Urinary bladder (tissue), 4 donors: ENCODE results near the gene AATK. TPM values are rescaled to one million over a fixed set of nuclear protein-coding genes. Genes with fewer than 3 reads are reported as not detected.

Experiments
- DNase-seq: peaks from one replicate; pipeline ENCODE4 v3.0.0-alpha.2; 2015; ENCODE audit errors: extremely low spot score
- H3K27ac ChIP-seq: one replicate; pipeline ENCODE4 v1.5.1; 2013; ENCODE audit warnings: low read depth, mild to moderate bottlenecking, moderate library complexity
- H3K36me3 ChIP-seq: one replicate; pipeline ENCODE4 v1.6.1; 2013; ENCODE audit warnings: mild to moderate bottlenecking, moderate library complexity; ENCODE audit not compliant: insufficient read depth
- H3K4me1 ChIP-seq: one replicate; pipeline ENCODE4 v1.6.1; 2013; ENCODE audit warnings: mild to moderate bottlenecking, moderate library complexity; ENCODE audit not compliant: insufficient read depth
- H3K4me3 ChIP-seq: one replicate; pipeline ENCODE4 v1.5.1; 2013; ENCODE audit warnings: low read depth, low read length
- WGBS: extraction: QIAGEN DNeasy Blood & Tissue Kit; methylation state at CpG from one replicate; pipeline ENCODE4 v1.1.7; 2013; 5-methylcytosine and 5-hydroxymethylcytosine counted together
- polyA plus RNA-seq: library from polyadenylated mRNA; stranded (reverse); fragments of 200-250 nt; gene quantifications from one replicate; pipeline ENCODE4 v1.2.3, GENCODE V29; 2013
- total RNA-seq: library from RNA; depleted of rRNA; stranded (reverse); fragments of >200 nt; gene quantifications from one replicate; pipeline ENCODE4 v1.2.3, GENCODE V29; 2014
- donor health status: healthy with polysubstance abuse.
- donor health status: healthy.

AATK gene
- total and polyA plus RNA-seq, 2 donors, result 7.6 to 9.2 TPM

DNA sequence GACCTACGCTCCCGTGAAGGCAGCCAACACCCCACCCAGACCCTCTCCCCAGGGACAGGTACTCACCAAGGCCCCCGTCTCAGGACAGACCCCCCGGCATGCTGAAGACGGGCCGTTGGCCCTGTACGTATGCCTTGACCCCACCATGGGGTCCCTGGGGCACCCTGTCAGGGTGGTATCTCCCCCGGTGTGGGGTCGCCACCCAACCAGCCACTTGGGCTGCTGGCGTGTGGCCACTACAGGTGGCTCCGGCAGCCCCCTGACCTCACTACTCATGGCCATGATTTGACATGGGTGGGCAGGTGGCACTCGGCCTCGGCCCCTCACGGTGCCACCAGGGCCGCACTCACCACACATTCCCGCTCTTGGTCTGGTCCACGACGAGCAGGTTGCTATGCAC is 41.6 kb downstream of the AATK start:
- WGBS, result 92% methylated on average over 18 of the region's 18 CpGs
- Histone ChIP-seq H3K4me1 (no peaks in the 10 kb centered on the region), H3K4me3 (no peak overlapping the region), H3K36me3 (no peaks in the 10 kb centered on the region), H3K27ac (no peak overlapping the region)
- DNase-seq, result no peak

DNA sequence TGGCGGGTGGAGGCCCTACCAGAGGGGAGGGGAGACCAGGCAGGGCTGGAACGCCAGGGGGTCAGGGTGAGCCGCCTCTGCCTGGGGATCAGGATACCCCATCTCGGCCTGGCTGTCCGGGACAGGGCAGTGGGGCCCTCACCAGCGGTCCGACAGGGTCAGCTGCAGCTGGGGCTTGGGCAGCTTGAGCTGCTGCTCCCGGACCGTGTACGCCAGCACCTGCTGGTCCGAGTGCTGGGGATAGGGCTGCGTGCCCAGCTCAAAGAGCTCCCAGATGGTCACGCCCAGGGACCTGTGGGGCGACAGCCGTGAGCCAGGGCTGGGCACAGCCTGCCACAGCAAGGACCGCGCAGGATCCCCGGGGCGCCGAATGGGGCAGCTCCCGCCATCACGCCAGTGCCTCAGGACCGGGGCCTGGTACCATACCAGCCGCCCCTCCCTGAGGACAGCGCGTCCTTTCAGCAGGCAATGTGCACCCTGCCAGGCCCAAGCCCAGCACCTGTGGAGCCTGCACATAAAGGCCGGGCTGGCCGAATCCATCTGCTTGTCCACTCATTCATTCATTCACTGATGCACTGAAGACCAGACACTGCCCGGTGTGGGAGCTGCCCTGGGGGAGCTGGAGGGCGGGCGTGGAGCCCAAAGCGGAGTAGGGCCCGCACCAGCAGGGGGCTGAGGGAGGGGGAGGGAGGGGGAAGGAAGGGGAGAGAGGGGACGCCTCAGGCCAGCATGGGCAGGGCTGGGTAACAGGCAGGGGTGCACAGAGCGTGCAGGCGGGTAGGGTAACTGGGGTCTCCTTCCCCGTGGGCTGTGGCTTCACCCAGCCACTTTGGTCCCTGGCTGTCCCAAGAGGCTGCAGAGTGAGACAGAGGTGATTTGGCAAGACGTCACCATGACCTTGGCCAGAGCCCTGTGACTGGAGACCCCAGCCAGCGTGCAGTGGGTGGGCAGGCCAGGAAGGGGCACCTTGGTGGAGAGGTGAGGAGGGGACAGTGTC is 42.7 kb downstream of the AATK start:
- Histone ChIP-seq H3K4me1 (no peaks in the 10 kb centered on the region), H3K27ac (no peak overlapping the region), H3K36me3 (no peaks in the 10 kb centered on the region), H3K4me3 (no peak overlapping the region)
- 88% methylated on average over 39 of the region's 39 CpGs for WGBS
- DNase-seq, result no peak

DNA sequence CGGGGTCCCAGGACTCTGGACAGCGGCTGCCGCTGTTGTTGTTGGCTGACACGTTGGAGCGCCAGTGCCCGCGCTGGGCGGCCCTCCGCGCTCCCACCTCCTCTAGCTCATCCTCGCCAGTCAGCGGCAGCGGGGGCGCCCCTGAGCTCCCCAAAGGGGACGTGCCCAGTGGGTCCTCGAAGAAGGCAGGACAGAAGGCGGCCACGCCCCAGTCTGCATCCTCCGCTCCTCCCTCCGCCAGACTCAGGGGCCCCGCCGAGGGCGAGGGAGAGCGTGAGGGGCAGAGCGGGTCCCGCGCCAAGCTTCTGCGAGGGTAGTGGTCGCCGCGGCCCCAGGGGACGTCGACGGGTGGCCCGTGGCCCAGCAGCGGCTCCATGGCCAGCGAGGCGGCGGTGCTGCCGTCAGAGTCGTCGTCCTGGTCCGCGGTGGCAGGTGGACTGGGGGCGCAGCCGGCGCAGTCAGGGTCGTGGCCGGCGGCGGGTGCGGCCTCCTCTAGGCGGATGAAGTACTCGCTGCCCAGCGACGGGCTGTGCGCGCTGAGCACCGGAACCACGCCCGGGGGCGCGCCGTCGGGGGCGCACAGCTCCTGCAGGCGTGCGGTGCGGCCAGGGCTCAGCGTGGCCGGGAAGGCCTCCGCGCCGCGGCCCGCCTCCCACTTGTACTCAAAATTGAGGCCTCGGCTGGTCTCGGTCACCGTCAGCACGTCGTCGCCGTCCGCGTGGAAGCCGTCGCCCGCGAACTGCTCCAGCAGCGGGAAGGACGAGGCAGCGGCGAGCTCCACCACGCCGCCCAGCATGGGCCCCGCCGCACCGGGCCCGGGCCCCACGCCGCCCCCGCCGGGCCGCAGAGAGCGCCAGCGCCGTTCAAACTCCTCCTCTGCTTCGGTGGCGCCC is 43.9 kb downstream of the AATK start:
- no peaks in the 10 kb centered on the region for H3K4me1 ChIP-seq
- no peak overlapping the region for H3K27ac ChIP-seq
- no peak for DNase-seq
- no peaks in the 10 kb centered on the region for H3K36me3 ChIP-seq
- H3K4me3 ChIP-seq, result no peak overlapping the region
- 37% methylated on average over 109 of the region's 109 CpGs for WGBS

DNA sequence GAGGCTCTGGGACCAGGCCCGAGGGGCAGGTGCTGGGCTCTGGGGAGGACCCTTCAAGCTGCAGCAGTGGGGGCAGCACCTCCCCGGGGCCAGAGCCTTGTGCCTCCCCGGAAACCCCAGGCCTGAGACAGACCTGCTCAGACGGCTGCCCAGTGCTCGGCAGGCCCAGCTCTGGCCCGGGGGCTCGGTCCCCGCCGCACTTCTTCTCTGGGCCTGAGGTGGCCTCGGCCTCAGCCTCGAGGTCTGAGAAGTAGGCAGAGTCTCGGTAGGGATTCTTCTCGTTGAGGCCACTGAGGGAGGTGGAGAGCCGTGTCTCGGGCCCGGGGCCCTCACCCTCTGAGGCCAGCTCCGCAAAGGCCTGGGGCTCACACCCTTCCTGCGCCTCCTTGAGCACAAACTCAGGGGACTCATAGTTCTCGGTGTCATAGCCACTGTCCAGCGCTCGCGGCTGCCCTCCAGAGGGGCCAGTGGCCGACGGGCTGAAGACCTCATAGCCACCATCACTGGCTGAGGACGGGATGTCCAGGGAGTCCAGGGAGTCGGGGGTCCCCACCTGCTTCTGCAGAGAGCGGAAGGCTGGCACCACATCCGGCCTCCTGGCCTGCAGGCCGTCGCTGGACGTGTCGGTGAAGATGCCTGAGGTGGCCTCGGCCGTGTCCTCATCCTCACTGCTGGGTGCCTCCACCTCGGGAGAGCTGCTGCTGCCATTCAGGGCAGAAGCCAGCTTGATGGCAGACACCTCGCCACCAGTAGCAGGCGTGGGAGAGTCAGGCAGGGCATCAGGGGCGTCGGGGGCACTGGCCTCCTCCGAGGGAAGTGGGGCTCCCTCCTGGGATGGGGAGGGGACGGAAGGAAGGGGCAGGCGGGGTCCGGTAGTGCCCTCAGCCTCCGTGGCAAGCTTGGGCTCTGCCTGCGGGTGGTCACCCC is 45.1 kb downstream of the AATK start:
- Histone ChIP-seq H3K27ac (no peak overlapping the region), H3K36me3 (no peaks in the 10 kb centered on the region), H3K4me3 (no peak overlapping the region), H3K4me1 (no peaks in the 10 kb centered on the region)
- 79% methylated on average over 45 of the region's 45 CpGs for WGBS
- no peak for DNase-seq

DNA sequence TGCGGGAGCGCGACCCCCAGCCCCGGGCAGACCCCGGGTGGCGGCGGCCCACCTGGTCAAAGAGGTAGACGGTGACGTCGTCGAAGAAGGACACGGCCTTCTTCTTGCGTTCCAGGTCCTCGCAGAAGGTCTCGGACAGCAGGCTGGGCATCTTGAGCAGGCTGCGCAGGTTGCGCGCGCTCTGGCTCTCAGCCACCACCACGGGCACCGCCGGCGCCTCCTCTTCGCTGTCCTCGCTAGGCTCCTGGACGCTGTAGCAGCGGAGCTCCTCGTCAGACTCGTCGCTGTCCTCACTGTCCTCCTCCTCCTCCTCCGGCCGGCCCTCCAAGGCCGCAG is 45.9 kb downstream of the AATK start:
- H3K27ac ChIP-seq, result no peak overlapping the region
- H3K4me3 ChIP-seq, result no peak overlapping the region
- 74% methylated on average over 33 of the region's 33 CpGs for WGBS
- no peaks in the 10 kb centered on the region for H3K4me1 ChIP-seq
- no peaks in the 10 kb centered on the region for H3K36me3 ChIP-seq
- no peak for DNase-seq

DNA sequence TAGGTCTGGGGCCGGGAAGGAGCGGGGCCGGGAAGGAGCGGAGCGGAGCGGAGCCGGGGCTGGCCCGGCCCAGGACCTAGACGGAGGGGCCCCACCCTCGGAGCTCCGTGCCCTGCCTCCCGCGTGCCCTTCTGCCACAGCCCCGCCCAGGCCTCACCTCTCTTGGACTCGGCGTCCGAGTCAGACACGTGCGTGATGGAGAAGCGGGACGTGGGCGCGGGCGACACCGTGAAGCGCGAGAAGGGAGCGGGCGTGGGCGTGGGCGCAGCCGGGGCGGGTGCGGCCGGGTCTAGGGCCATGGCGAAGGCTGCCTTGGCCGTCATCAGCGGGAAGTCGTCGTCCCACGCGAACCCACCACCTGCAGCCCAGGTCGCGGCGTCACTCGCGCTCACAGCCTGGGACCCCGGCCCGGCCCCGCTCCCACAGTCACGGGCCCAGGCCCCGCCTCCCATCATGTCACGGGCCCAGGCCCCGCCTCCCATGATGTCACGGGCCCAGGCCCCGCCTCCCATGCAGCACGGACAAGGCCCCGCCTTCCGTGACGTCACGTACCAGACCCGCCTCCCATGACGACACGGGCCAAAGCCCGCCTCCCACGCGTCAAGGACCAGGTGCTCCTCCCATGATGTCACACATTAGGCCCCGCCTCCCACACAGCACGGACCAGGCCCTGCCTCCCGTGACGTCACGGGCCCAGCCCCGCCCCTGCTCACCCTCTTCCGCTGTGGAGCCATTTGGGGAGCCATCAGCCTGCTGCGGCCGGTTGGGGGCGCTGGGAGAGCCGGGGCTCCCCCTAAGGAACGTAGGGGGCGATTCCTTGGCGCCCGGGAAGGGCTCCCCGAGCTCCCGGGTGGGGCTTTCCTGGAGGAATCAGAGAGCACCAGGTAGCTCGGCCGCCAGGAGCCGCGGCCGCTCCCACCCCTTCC is 46.5 kb downstream of the AATK start:
- H3K27ac ChIP-seq, result no peak overlapping the region
- H3K4me3 ChIP-seq, result peak overlapping the region; percentile 6
- WGBS, result 18% methylated on average over 89 of the region's 89 CpGs
- peak; percentile 62 for DNase-seq
- H3K36me3 ChIP-seq, result no peaks in the 10 kb centered on the region
- no peaks in the 10 kb centered on the region for H3K4me1 ChIP-seq

DNA sequence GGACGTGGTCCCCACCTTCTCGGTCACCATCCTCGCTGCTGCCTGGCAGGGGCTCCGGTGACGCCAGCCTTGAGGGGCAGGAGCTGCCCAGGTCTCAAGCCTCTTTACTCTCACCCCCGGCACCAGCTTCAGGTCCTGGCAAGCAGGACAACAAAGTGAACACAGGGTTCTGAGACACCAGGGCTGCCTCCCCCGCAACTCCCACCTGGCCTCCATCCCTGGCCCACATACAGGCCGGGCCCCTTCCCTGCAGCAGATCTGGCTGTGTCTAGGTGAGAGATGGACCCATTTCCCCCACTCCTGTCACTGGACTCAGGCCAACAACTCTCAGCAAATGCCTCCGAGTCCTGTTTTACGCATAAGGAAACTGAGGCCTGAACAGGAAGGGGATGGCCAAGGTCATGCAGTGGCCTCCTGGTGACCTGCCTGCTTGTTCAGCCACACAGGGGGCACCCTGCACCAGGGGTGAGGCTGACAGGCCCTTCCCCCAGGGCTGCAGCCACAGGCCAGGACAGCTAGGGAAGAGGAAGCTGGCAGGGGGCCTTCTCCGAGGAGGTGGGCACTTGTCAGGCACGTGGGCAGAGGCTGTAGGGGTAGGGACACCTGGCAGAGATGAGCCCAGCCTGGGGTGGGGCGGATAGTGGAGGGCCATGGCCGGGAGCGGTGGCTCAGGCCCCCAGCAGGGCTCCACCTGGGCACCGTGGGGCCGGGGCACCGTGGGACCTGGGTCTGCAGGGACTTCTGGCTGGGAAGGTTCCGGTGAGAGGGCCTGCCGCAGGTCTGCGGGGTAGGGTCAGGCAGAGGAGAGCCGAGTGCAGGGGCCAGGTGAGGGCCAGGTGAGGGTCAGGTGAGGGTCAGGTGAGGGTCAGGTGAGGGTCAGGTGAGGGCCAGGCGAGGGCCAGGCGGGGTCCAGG is 47.5 kb downstream of the AATK start:
- no peaks in the 10 kb centered on the region for H3K4me1 ChIP-seq
- no peak for DNase-seq
- H3K27ac ChIP-seq, result no peak overlapping the region
- no peaks in the 10 kb centered on the region for H3K36me3 ChIP-seq
- H3K4me3 ChIP-seq, result no peak overlapping the region
- 60% methylated on average over 24 of the region's 24 CpGs for WGBS

DNA sequence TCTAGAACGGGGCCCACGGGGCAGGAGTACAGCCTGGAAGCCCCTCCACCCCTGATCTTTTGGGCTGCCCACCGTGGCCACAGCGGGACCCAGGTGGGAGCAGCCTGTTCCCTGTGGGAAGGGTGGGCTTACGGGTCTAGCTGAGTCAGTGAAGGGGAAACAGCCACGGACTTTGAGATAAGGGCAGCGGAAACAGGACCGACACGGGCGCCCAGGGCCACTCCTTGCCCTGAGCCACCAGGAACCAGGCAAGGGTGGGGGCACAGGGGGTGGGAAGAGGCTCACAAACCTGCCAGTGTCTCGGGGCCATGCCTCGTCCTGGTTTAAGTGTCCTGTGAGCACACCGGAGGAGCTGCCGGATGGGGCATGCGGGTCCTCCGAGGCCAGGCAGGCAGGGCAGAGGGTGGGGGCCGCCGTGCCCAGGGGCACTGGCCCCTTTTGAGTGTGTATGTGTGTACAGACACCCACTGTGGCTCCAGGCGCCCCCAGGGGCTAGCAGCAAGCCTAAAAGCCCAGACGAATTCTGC is 48.3 kb downstream of the AATK start:
- Histone ChIP-seq H3K4me1 (no peaks in the 10 kb centered on the region), H3K4me3 (no peak overlapping the region), H3K36me3 (no peaks in the 10 kb centered on the region), H3K27ac (no peak overlapping the region)
- DNase-seq, result no peak
- 79% methylated on average over 20 of the region's 20 CpGs for WGBS

DNA sequence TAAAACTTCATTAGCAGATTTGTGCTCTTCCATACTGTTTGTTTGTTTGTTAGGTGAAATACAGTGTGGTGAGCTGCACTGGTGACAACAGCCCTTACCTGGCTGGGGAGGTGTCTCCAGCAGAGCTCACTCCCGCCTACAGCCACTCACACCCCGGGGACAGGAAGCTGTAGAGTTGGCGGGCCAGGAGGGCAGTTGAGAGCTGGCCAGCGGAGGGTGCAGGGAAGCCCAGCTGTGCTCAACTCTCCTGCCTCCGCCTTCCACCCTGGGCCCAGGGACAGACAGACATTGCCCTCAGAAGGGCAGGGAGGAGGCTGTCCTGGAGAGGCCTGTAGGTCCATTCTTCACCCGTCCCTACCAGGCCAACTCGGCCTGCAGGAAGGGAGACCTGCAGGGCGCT is 49.3 kb downstream of the AATK start:
- H3K36me3 ChIP-seq, result no peaks in the 10 kb centered on the region
- DNase-seq, result no peak
- H3K27ac ChIP-seq, result no peak overlapping the region
- H3K4me3 ChIP-seq, result no peak overlapping the region
- 91% methylated on average over 8 of the region's 8 CpGs for WGBS
- no peaks in the 10 kb centered on the region for H3K4me1 ChIP-seq

DNA sequence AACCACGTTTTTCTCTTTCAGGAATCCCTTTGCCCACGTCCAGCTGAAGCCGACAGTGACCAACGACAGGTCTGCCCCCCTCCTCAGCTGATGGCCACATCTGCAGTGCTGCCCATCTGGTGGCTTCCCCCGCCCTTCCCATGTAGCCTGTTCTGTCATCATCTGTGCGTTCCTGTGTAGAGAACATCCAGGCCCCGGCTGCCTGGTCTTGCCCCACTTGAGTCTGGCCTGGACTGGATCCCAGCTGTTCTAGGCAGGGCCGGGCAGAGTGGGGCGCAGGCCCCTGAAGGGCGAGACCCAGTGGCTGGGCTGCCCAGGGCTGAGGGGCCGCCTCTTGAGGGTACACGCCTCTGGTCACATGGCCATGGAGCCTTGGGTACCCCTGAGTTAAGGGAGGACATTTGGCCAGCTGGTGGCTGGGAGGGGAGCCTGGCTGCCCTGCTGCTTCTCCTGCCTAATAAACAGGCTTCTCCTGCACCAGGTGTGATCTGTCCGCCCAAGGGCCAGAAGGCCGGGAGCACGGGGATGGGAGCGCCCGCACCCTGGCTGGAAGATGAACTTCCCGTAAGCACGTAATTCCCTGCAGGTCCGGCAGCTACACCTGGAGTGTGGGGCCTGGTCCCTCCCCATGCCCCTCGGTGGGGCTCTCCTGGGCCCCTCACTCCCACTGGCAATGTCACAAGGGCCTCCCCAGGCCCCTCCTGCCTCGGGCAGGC is 50.1 kb downstream of the AATK start:
- no peak overlapping the region for H3K27ac ChIP-seq
- DNase-seq, result no peak
- H3K4me1 ChIP-seq, result no peaks in the 10 kb centered on the region
- no peak overlapping the region for H3K4me3 ChIP-seq
- no peaks in the 10 kb centered on the region for H3K36me3 ChIP-seq
- 86% methylated on average over 22 of the region's 22 CpGs for WGBS

DNA sequence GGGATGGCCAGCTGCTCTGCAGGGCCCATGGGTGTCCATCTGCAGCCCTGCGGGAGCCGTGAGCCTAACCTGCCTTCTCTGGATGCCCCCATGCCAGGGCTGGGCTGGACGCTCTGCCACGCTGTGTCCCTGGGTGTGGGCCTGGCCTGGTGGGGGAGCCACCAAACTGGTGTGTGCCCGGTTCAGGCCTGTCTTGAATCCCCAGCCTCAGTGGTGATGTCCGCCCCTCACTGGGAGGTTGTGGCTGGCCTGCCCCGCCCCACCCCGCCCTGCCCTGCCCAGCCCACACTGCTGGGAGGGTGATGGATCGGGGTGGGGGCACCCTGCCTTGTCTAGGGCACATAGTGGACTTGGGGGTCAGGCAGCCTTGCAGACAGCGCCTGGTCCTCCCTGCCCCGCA is 50.8 kb downstream of the AATK start:
- H3K27ac ChIP-seq, result no peak overlapping the region
- DNase-seq, result no peak
- 95% methylated on average over 11 of the region's 11 CpGs for WGBS
- no peak overlapping the region for H3K4me3 ChIP-seq
- H3K36me3 ChIP-seq, result no peaks in the 10 kb centered on the region
- no peaks in the 10 kb centered on the region for H3K4me1 ChIP-seq
